ENCODE results near the gene CSRNP3. TPM values are rescaled to one million over a fixed set of nuclear protein-coding genes. Genes with fewer than 3 reads are reported as not detected.
"Not testable (repeated sequence)": the region's sequence is repeated elsewhere in the genome, so short reads cannot be mapped to it uniquely, and the experiment has no call there.

Gene CSRNP3
- total and polyA plus RNA-seq, 2 donors from 2014 or later, result 3.3 to 6.4 TPM

GRCh38 chr2:165665614-165666013 is 196.1 kb downstream of the CSRNP3 start:
- Histone ChIP-seq H3K27ac (ENCODE audit: low read depth in 2 of 2, low read length in 2 of 2) (no peak overlapping the region), H3K36me3 (ENCODE audit: control insufficient read depth in 2 of 3, insufficient read depth in 3 of 3, low read length in 3 of 3) (peaks cover 0 to 2% (median 2%) of the 10 kb centered on the region in 3 donors), H3K4me1 (ENCODE audit: control insufficient read depth in 2 of 3, insufficient read depth in 2 of 3, low read depth in 1 of 3, low read length in 3 of 3) (no peaks in the 10 kb centered on the region), H3K9me3 (ENCODE audit: control insufficient read depth in 2 of 3, insufficient read depth in 1 of 3, low read length in 3 of 3) (no peaks in the 10 kb centered on the region), H3K4me3 (ENCODE audit: low read length in 3 of 3) (no peak overlapping the region), H3K27me3 (ENCODE audit: control insufficient read depth, insufficient read depth, low read length) (no peaks in the 10 kb centered on the region), H3K9ac (ENCODE audit: low read length in 3 of 3) (no peak overlapping the region)
- no peak for TF ChIP-seq CTCF (IDR thresholded peaks at IDR 0.05; ENCODE audit: borderline replicate concordance, extremely low read depth, insufficient read depth)
- DNase-seq, result no peak
- intact Hi-C loops (cut with DNase I), result no loop called here
- no peak for FAIRE-seq

GRCh38 chr2:165666073-165666472 is 196.6 kb downstream of the CSRNP3 start:
- H3K4me1 ChIP-seq (ENCODE audit: control insufficient read depth in 2 of 3, insufficient read depth in 2 of 3, low read depth in 1 of 3, low read length in 3 of 3); H3K27ac ChIP-seq (ENCODE audit: low read depth in 2 of 2, low read length in 2 of 2); DNase-seq; FAIRE-seq; H3K36me3 ChIP-seq (ENCODE audit: control insufficient read depth in 2 of 3, insufficient read depth in 3 of 3, low read length in 3 of 3); H3K4me3 ChIP-seq (ENCODE audit: low read length in 3 of 3); H3K9ac ChIP-seq (ENCODE audit: low read length in 3 of 3); H3K27me3 ChIP-seq (ENCODE audit: control insufficient read depth, insufficient read depth, low read length); H3K9me3 ChIP-seq (ENCODE audit: control insufficient read depth in 2 of 3, insufficient read depth in 1 of 3, low read length in 3 of 3); intact Hi-C loops (cut with DNase I): not testable (repeated sequence)

- intact Hi-C loops (cut with DNase I), result no loop called here
- Histone ChIP-seq H3K36me3 (ENCODE audit: control insufficient read depth in 2 of 3, insufficient read depth in 3 of 3, low read length in 3 of 3) (no peaks in the 10 kb centered on the region), H3K27me3 (ENCODE audit: control insufficient read depth, insufficient read depth, low read length) (no peaks in the 10 kb centered on the region), H3K4me3 (ENCODE audit: low read length in 3 of 3) (no peak overlapping the region), H3K9ac (ENCODE audit: low read length in 3 of 3) (no peak overlapping the region), H3K9me3 (ENCODE audit: control insufficient read depth in 2 of 3, insufficient read depth in 1 of 3, low read length in 3 of 3) (no peaks in the 10 kb centered on the region), H3K27ac (ENCODE audit: low read depth in 2 of 2, low read length in 2 of 2) (no peak overlapping the region), H3K4me1 (ENCODE audit: control insufficient read depth in 2 of 3, insufficient read depth in 2 of 3, low read depth in 1 of 3, low read length in 3 of 3) (no peaks in the 10 kb centered on the region)
- FAIRE-seq (no peak), DNase-seq (no peak)
- no peak for TF ChIP-seq CTCF (IDR thresholded peaks at IDR 0.05; ENCODE audit: borderline replicate concordance, extremely low read depth, insufficient read depth)
Observed at GRCh38 chr2:165666605-165667004, 197.1 kb downstream of the CSRNP3 start.

GRCh38 chr2:165667375-165667774 is 197.9 kb downstream of the CSRNP3 start:
- H3K4me3 ChIP-seq (ENCODE audit: low read length in 3 of 3), result no peak overlapping the region
- TF ChIP-seq CTCF (IDR thresholded peaks at IDR 0.05; ENCODE audit: borderline replicate concordance, extremely low read depth, insufficient read depth), result no peak
- no peak overlapping the region for H3K27ac ChIP-seq (ENCODE audit: low read depth in 2 of 2, low read length in 2 of 2)
- H3K9ac ChIP-seq (ENCODE audit: low read length in 3 of 3), result no peak overlapping the region
- no peaks in the 10 kb centered on the region for H3K27me3 ChIP-seq (ENCODE audit: control insufficient read depth, insufficient read depth, low read length)
- intact Hi-C loops (cut with DNase I), result no loop called here
- FAIRE-seq, result no peak
- peak in 1 of 5 donors; percentile 15 for DNase-seq
- H3K36me3 ChIP-seq (ENCODE audit: control insufficient read depth in 2 of 3, insufficient read depth in 3 of 3, low read length in 3 of 3), result no peaks in the 10 kb centered on the region
- no peaks in the 10 kb centered on the region for H3K9me3 ChIP-seq (ENCODE audit: control insufficient read depth in 2 of 3, insufficient read depth in 1 of 3, low read length in 3 of 3)
- H3K4me1 ChIP-seq (ENCODE audit: control insufficient read depth in 2 of 3, insufficient read depth in 2 of 3, low read depth in 1 of 3, low read length in 3 of 3), result no peaks in the 10 kb centered on the region
